MCF 10A (cell line): Measurements from ENCODE around the gene MB21D2. TPM values are rescaled to one million over a fixed set of nuclear protein-coding genes. Genes with fewer than 3 reads are reported as not detected.

ENCODE experiments used
- BruUV-seq: library from RNA; stranded (reverse); fragments of 400-500 nt; replicated peaks from 2 replicates; lab custom pipeline; 2021; lab: Mats Ljungman, UMichigan
- CTCF ChIA-PET: fragments of 300-600 bp; sonication (Branson Sonifier 250); formaldehyde crosslinking; extraction: SDS; loops from one replicate; lab custom pipeline; 2021; ENCODE audit warnings: antibody characterized with exemption, inconsistent platforms; lab: Yijun Ruan, JAX
- POLR2A ChIA-PET: fragments of 300-600, 350-650 bp; sonication (Branson Sonifier 250); formaldehyde crosslinking; extraction: SDS; loops from one replicate; lab custom pipeline; 2020; ENCODE audit warnings: antibody characterized with exemption, inconsistent platforms; lab: Yijun Ruan, JAX
- DNase-seq: peaks from one replicate; pipeline ENCODE4 v3.0.0-alpha.2; 2018; ENCODE audit not compliant: unreplicated experiment
- H3K27ac Mint-ChIP-seq: one replicate; pipeline ENCODE4 v1.8.0; 2022; ENCODE audit warnings: mild to moderate bottlenecking, low read depth, mixed read lengths; ENCODE audit not compliant: unreplicated experiment
- H3K27me3 Mint-ChIP-seq: one replicate; pipeline ENCODE4 v1.8.0; 2022; ENCODE audit warnings: mixed read lengths; ENCODE audit not compliant: insufficient read depth, unreplicated experiment
- H3K36me3 Mint-ChIP-seq: one replicate; pipeline ENCODE4 v1.8.0; 2022; ENCODE audit warnings: mild to moderate bottlenecking, moderate library complexity, mixed read lengths; ENCODE audit not compliant: insufficient read depth, unreplicated experiment
- H3K4me1 Mint-ChIP-seq: one replicate; pipeline ENCODE4 v1.8.0; 2022; ENCODE audit warnings: mixed read lengths; ENCODE audit not compliant: insufficient read depth, unreplicated experiment
- H3K4me3 Mint-ChIP-seq: one replicate; pipeline ENCODE4 v1.8.0; 2022; ENCODE audit warnings: mild to moderate bottlenecking, moderate library complexity, mixed read lengths; ENCODE audit not compliant: unreplicated experiment
- H3K9me3 Mint-ChIP-seq: one replicate; pipeline ENCODE4 v1.8.0; 2022; ENCODE audit warnings: mixed read lengths; ENCODE audit not compliant: unreplicated experiment
- CTCF ChIP-seq: fragments of 200-600 bp; IDR thresholded peaks from one replicate; pipeline ENCODE4 v1.8.0; 2022; ENCODE audit warnings: antibody characterized with exemption, mild to moderate bottlenecking; ENCODE audit not compliant: unreplicated experiment
- intact Hi-C: fragments of 100-400 bp; cut with micrococcal nuclease; formaldehyde crosslinking; loops from 2 replicates; pipeline ENCODE4 v1.14.1; 2022
- total RNA-seq: library from RNA; stranded (reverse); gene quantifications from 2 replicates; pipeline ENCODE4 v1.2.3, GENCODE V29; 2022

Gene MB21D2
- total RNA-seq, 1 experiment from 2014 or later: 4.4 TPM

- H3K4me3 Mint-ChIP-seq: no peak overlapping the region
- no peak overlapping the region for H3K27ac Mint-ChIP-seq
- CTCF ChIA-PET: no interaction called here
- H3K27me3 Mint-ChIP-seq: no peaks in the 10 kb centered on the region
- no peak for TF ChIP-seq CTCF
- no peak for DNase-seq
- no peaks in the 10 kb centered on the region for H3K36me3 Mint-ChIP-seq
- BruUV-seq: no TSS peak
- no peaks in the 10 kb centered on the region for H3K9me3 Mint-ChIP-seq
- H3K4me1 Mint-ChIP-seq: no peaks in the 10 kb centered on the region
- POLR2A ChIA-PET: no interaction called here
- intact Hi-C loops: no loop called here
These were observed 55.7 kb downstream of the MB21D2 start for GRCh38 chr3:192861972-192862371.

- ChIA-PET CTCF (no interaction called here), POLR2A (interaction anchor here (0.8 to 0.9 kb wide), 2 partner anchors 8 to 10 kb away, joined by 3 to 4 read pairs; no protein-coding TSS in a partner anchor)
- Mint-ChIP-seq H3K4me1 (no peaks in the 10 kb centered on the region), H3K9me3 (no peaks in the 10 kb centered on the region), H3K4me3 (no peak overlapping the region), H3K27ac (no peak overlapping the region), H3K27me3 (no peaks in the 10 kb centered on the region), H3K36me3 (no peaks in the 10 kb centered on the region)
- DNase-seq: no peak
- no peak for TF ChIP-seq CTCF
- intact Hi-C loops: no loop called here
- BruUV-seq: no TSS peak
These were observed 57.2 kb downstream of the MB21D2 start for GRCh38 chr3:192860454-192860853.

GRCh38 chr3:192858849-192859585, 58.6 kb downstream of the MB21D2 start:
- no peak for TF ChIP-seq CTCF
- ChIA-PET CTCF (interaction anchor here (0.7 to 0.9 kb wide), 2 partner anchors 46 to 59 kb away, joined by 4 read pairs; partner anchors contain the start of gene MB21D2), POLR2A (no interaction called here)
- Mint-ChIP-seq H3K27me3 (peaks cover 2% of the 10 kb centered on the region), H3K36me3 (no peaks in the 10 kb centered on the region), H3K4me3 (no peak overlapping the region), H3K9me3 (no peaks in the 10 kb centered on the region), H3K4me1 (no peaks in the 10 kb centered on the region), H3K27ac (no peak overlapping the region)
- DNase-seq: no peak
- no TSS peak for BruUV-seq
- intact Hi-C loops: no loop called here

- Mint-ChIP-seq H3K27me3 (peaks cover 19% of the 10 kb centered on the region), H3K36me3 (no peaks in the 10 kb centered on the region), H3K4me1 (peaks cover under 1% of the 10 kb centered on the region), H3K27ac (no peak overlapping the region), H3K4me3 (no peak overlapping the region), H3K9me3 (no peaks in the 10 kb centered on the region)
- ChIA-PET POLR2A (no interaction called here), CTCF (interaction anchor here (0.5 to 0.9 kb wide), 2 partner anchors 126 to 184 kb away, joined by 3 to 4 read pairs; no protein-coding TSS in a partner anchor)
- intact Hi-C loops: no loop called here
- no TSS peak for BruUV-seq
- no peak for DNase-seq
- TF ChIP-seq CTCF: no peak
These were observed 60.4 kb downstream of the MB21D2 start for GRCh38 chr3:192857260-192857661.
